KOPT-K1 (cell line): Measurements from ENCODE around the gene MEMO1.
"Not testable (repeated sequence)": the region's sequence is repeated elsewhere in the genome, so short reads cannot be mapped to it uniquely, and the experiment has no call there.

Experiments
- H3K27ac ChIP-seq: fragments of 200-600 bp; sonication (generic); 2 replicates; pipeline ENCODE4 v1.5.1; 2016; ENCODE audit warnings: antibody characterized with exemption, mild to moderate bottlenecking, low read depth, low read length; ENCODE audit not compliant: poor library complexity, severe bottlenecking
- H3K36me3 ChIP-seq: fragments of 200-600 bp; sonication (generic); 2 replicates; pipeline ENCODE4 v1.5.1; 2017; ENCODE audit warnings: antibody characterized with exemption, mild to moderate bottlenecking, low read length, moderate library complexity; ENCODE audit not compliant: insufficient read depth
- H3K9me3 ChIP-seq: fragments of 200-600 bp; sonication (generic); 2 replicates; pipeline ENCODE4 v1.5.1; 2017; ENCODE audit warnings: antibody characterized with exemption, low read length, mild to moderate bottlenecking; ENCODE audit not compliant: insufficient read depth, poor library complexity, severe bottlenecking

Gene MEMO1

GRCh38 chr2:32010670-32011484 lies at the start of gene MEMO1:
TSS of gene MEMO1 (minus strand) at chr2:32011008. CDS start at chr2:32010247, 761 bp downstream.
- no peaks in the 10 kb centered on the region for H3K36me3 ChIP-seq
- H3K27ac ChIP-seq, result peak within 1 kb of the TSS; percentile 93
- H3K9me3 ChIP-seq, result no peaks in the 10 kb centered on the region

GRCh38 chr2:32060266-32060665 lies 49.5 kb upstream of the MEMO1 start:
- no peaks in the 10 kb centered on the region for H3K9me3 ChIP-seq
- H3K27ac ChIP-seq, result no peak overlapping the region
- no peaks in the 10 kb centered on the region for H3K36me3 ChIP-seq

GRCh38 chr2:32058130-32058529 lies 47.3 kb upstream of the MEMO1 start:
- Histone ChIP-seq H3K36me3 (no peaks in the 10 kb centered on the region), H3K9me3 (no peaks in the 10 kb centered on the region), H3K27ac (no peak overlapping the region)

GRCh38 chr2:32054583-32054982 lies 43.8 kb upstream of the MEMO1 start:
- not testable (repeated sequence) for H3K27ac ChIP-seq, H3K9me3 ChIP-seq, H3K36me3 ChIP-seq

GRCh38 chr2:32051836-32052439 lies 41.1 kb upstream of the MEMO1 start:
- H3K36me3 ChIP-seq, result no peaks in the 10 kb centered on the region
- no peaks in the 10 kb centered on the region for H3K9me3 ChIP-seq
- H3K27ac ChIP-seq, result no peak overlapping the region

- Histone ChIP-seq H3K27ac (no peak overlapping the region), H3K36me3 (no peaks in the 10 kb centered on the region)
These were observed 32.8 kb upstream of the MEMO1 start for GRCh38 chr2:32043561-32043960.

GRCh38 chr2:32039447-32040219 lies 28.8 kb upstream of the MEMO1 start, which contains the start of gene DPY30:
TSS of gene DPY30 (minus strand) at chr2:32039805. CDS start at chr2:32039456, 349 bp downstream.
- Histone ChIP-seq H3K36me3 (peaks cover 9% of the 10 kb centered on the region; the same call in 1 of the 2 replicates), H3K9me3 (no peaks in the 10 kb centered on the region), H3K27ac (peak within 1 kb of the TSS; percentile 75)

More at GRCh38 chr2:32043561-32043960, 32.8 kb upstream of the MEMO1 start:
- H3K9me3 ChIP-seq, result no peaks in the 10 kb centered on the region

GRCh38 chr2:32034198-32034887 lies 23.5 kb upstream of the MEMO1 start:
- H3K36me3 ChIP-seq, result peaks cover 29% of the 10 kb centered on the region; the same call in 1 of the 2 replicates
- not testable (repeated sequence) for H3K27ac ChIP-seq, H3K9me3 ChIP-seq

GRCh38 chr2:32018789-32019482 lies 8.1 kb upstream of the MEMO1 start:
- not testable (repeated sequence) for H3K27ac ChIP-seq

GRCh38 chr2:32012872-32013271 lies 2.1 kb upstream of the MEMO1 start:
- H3K27ac ChIP-seq, result no peak overlapping the region
- H3K36me3 ChIP-seq, result peaks cover 4% of the 10 kb centered on the region; the same call in 1 of the 2 replicates
- no peaks in the 10 kb centered on the region for H3K9me3 ChIP-seq

More at GRCh38 chr2:32018789-32019482, 8.1 kb upstream of the MEMO1 start:
- not testable (repeated sequence) for H3K9me3 ChIP-seq
- H3K36me3 ChIP-seq, result peaks cover 49% of the 10 kb centered on the region

- Histone ChIP-seq H3K27ac (peak overlapping the region; percentile 93), H3K36me3 (no peaks in the 10 kb centered on the region), H3K9me3 (no peaks in the 10 kb centered on the region)
These were observed 715 bp upstream of the MEMO1 start for GRCh38 chr2:32011485-32011960.

- peak overlapping the region; percentile 93 for H3K27ac ChIP-seq
- H3K36me3 ChIP-seq, H3K9me3 ChIP-seq: not testable (repeated sequence)
These were observed 533 bp downstream of the MEMO1 start for GRCh38 chr2:32010280-32010669.

- H3K27ac ChIP-seq, result peak overlapping the region; percentile 79
- no peaks in the 10 kb centered on the region for H3K9me3 ChIP-seq
- no peaks in the 10 kb centered on the region for H3K36me3 ChIP-seq
These were observed 1.1 kb downstream of the MEMO1 start for GRCh38 chr2:32009516-32010256.
